Adrenal gland (tissue), 12 donors: ENCODE measurements around the gene TRIM24. TPM values are rescaled to one million over a fixed set of nuclear protein-coding genes. Genes with fewer than 3 reads are reported as not detected.

ENCODE experiments used
- DNase-seq, 7 donors: peaks; one replicate each; pipeline ENCODE4 v3.0.0-alpha.2; 2019 to 2020
- H3K27ac ChIP-seq, 5 donors: fragments of 200-600 bp; sonication (generic) in 4 of 5; 1 replicate in 3 of 5; 2 replicates in 2 of 5; pipeline versions ENCODE4 v1.5.1 to v1.8.0; 2016 to 2020; ENCODE audit warnings: mild to moderate bottlenecking in 1 of 5
- H3K27me3 ChIP-seq: fragments of 200-600 bp; 2 replicates; pipeline ENCODE4 v1.8.0; 2021
- H3K36me3 ChIP-seq, 2 donors: fragments of 200-600 bp; replicated peaks in 1 of 2; 1 replicate in 1 of 2; 2 replicates in 1 of 2; pipeline versions ENCODE4 v1.5.1 to v1.8.0; 2018 to 2022
- H3K4me1 ChIP-seq, 2 donors: fragments of 200-600 bp; replicated peaks in 1 of 2; 1 replicate in 1 of 2; 2 replicates in 1 of 2; pipeline versions ENCODE4 v1.5.1 to v1.8.0; 2018 to 2021
- H3K4me3 ChIP-seq, 4 donors: fragments of 200-600 bp; sonication (generic) in 3 of 4; one replicate each; pipeline ENCODE4 v1.5.1; 2016 to 2018
- H3K9me3 ChIP-seq, 3 donors: fragments of 200-600 bp; sonication (generic) in 1 of 3; replicated peaks in 1 of 3; 1 replicate in 2 of 3; 2 replicates in 1 of 3; pipeline versions ENCODE4 v1.5.1 to v1.8.0; 2016 to 2021
- CTCF ChIP-seq, 6 experiments: fragments of 450-650 bp in 4 of 6; fragments of 200-600 bp in 2 of 6; sonication (generic) in 1 of 6; IDR thresholded peaks; 1 replicate in 5 of 6; 2 replicates in 1 of 6; pipeline versions ENCODE4 v1.5.1 to v1.8.0; 2016 to 2021; ENCODE audit warnings: antibody characterized with exemption in 6 of 6, mild to moderate bottlenecking in 2 of 6, moderate library complexity in 1 of 6
- POLR2A ChIP-seq, 2 donors: fragments of 450-650 bp; IDR thresholded peaks; one replicate each; pipeline ENCODE4 v1.6.1; 2017; ENCODE audit warnings: antibody characterized with exemption in 2 of 2, mild to moderate bottlenecking in 2 of 2, moderate library complexity in 1 of 2
- WGBS, 4 donors: extraction: QIAGEN DNeasy Blood & Tissue Kit in 2 of 4; methylation state at CpG; one replicate each; pipeline versions ENCODE4 v1.1.5 to v1.1.7; 2013 to 2017; 5-methylcytosine and 5-hydroxymethylcytosine counted together
- intact Hi-C, 2 donors: fragments of 100-400 bp; cut with DNase I; formaldehyde crosslinking; loops; one replicate each; pipeline versions ENCODE4 v1.14.1 to v1.15.0; 2022 to 2023
- polyA plus RNA-seq, 3 donors: library from polyadenylated mRNA; stranded (reverse); fragments of 200-250 nt in 2 of 3; fragments of 350-450 nt in 1 of 3; fragmentation: Illumina TruSeq in 1 of 3; extraction: RNeasy Lipid Tissue Mini Kit (QIAGEN cat#74804) in 1 of 3; gene quantifications; one replicate each; pipeline ENCODE4 v1.2.3, GENCODE V29; 2013 to 2014
- total RNA-seq, 9 donors: library from RNA; depleted of rRNA in 4 of 9; stranded (reverse); fragments of >200 nt in 4 of 9; fragments of 120-200 nt in 1 of 9; fragmentation: NEBNext Ultra II Directional in 1 of 9; extraction: Animal tissue kit (Norgen Biotek cat#: 25700) in 1 of 9; gene quantifications; one replicate each; pipeline versions ENCODE4 v1.1.0 to v1.2.4, GENCODE V29; 2013 to 2023
- donor health status: healthy with polysubstance abuse.
- donor health status: Bipolar disorder and iron deficiency.
- donor health status: DM: yes; HTN: yes; CAD: no.
- donor health status: DM: no; HTN: no; CAD: no.
- donor health status: DM: no; HTN: no; CAD: no.
- donor health status: DM: yes; HTN: yes; CAD: no.

The TRIM24 gene
- total and polyA plus RNA-seq, 12 donors: 22.7 to 103 (median 59.4) TPM

GRCh38 chr7:138519061-138519798 lies 59.2 kb downstream of the TRIM24 start:
- intact Hi-C loops: no loop called here
- no peak for TF ChIP-seq CTCF (IDR thresholded peaks at IDR 0.05)
- no peak for TF ChIP-seq POLR2A (IDR thresholded peaks at IDR 0.05)
- Histone ChIP-seq H3K4me3 (no peak overlapping the region), H3K36me3 (peaks cover 0 to 12% of the 10 kb centered on the region in 2 donors), H3K27me3 (no peaks in the 10 kb centered on the region), H3K27ac (no peak overlapping the region), H3K4me1 (peaks cover 2 to 5% of the 10 kb centered on the region in 2 donors), H3K9me3 (no peaks in the 10 kb centered on the region)
- no peak for DNase-seq
- 97 to 100% (median 98%) methylated on average over 4 of the region's 4 CpGs for WGBS, 4 donors

- Histone ChIP-seq H3K9me3 (no peaks in the 10 kb centered on the region), H3K4me3 (no peak overlapping the region), H3K4me1 (no peaks in the 10 kb centered on the region), H3K27me3 (no peaks in the 10 kb centered on the region), H3K36me3 (peaks cover 0 to 12% of the 10 kb centered on the region in 2 donors), H3K27ac (no peak overlapping the region)
- 93 to 97% (median 95%) methylated on average over 4 of the region's 4 CpGs for WGBS, 4 donors
- intact Hi-C loops: no loop called here
- DNase-seq: no peak
- TF ChIP-seq CTCF (IDR thresholded peaks at IDR 0.05): no peak
- no peak for TF ChIP-seq POLR2A (IDR thresholded peaks at IDR 0.05)
Observed at GRCh38 chr7:138520742-138521141, 60.7 kb downstream of the TRIM24 start.

GRCh38 chr7:138521837-138522461 lies 61.9 kb downstream of the TRIM24 start:
- H3K27ac ChIP-seq: no peak overlapping the region
- no peaks in the 10 kb centered on the region for H3K4me1 ChIP-seq
- H3K9me3 ChIP-seq: peaks cover 0 to 3% (median 3%) of the 10 kb centered on the region in 3 donors
- intact Hi-C loops: no loop called here
- TF ChIP-seq CTCF (IDR thresholded peaks at IDR 0.05) (no peak), POLR2A (IDR thresholded peaks at IDR 0.05) (no peak)
- WGBS, 4 donors: 94 to 99% (median 97%) methylated on average over 7 of the region's 7 CpGs
- no peak overlapping the region for H3K4me3 ChIP-seq
- DNase-seq: no peak
- peaks cover 0 to 12% of the 10 kb centered on the region in 2 donors for H3K36me3 ChIP-seq
- H3K27me3 ChIP-seq: no peaks in the 10 kb centered on the region

GRCh38 chr7:138524259-138524658 lies 64.2 kb downstream of the TRIM24 start:
- Histone ChIP-seq H3K4me1 (peaks cover 0 to 7% of the 10 kb centered on the region in 2 donors), H3K36me3 (peaks cover 0 to 12% of the 10 kb centered on the region in 2 donors), H3K9me3 (peaks cover 0 to 20% (median 13%) of the 10 kb centered on the region in 3 donors), H3K27me3 (no peaks in the 10 kb centered on the region), H3K4me3 (no peak overlapping the region), H3K27ac (no peak overlapping the region)
- intact Hi-C loops: no loop called here
- DNase-seq: no peak
- 94 to 97% (median 97%) methylated on average over 2 of the region's 2 CpGs for WGBS, 4 donors
- TF ChIP-seq CTCF (IDR thresholded peaks at IDR 0.05): no peak
